ENCODE results near the gene KCNH8. TPM values are rescaled to one million over a fixed set of nuclear protein-coding genes. Genes with fewer than 3 reads are reported as not detected.

The KCNH8 gene
- total RNA-seq, 4 donors from 2014 or later, result 0.55 to 1.1 (median 1.00) TPM; not detected in 1

DNA sequence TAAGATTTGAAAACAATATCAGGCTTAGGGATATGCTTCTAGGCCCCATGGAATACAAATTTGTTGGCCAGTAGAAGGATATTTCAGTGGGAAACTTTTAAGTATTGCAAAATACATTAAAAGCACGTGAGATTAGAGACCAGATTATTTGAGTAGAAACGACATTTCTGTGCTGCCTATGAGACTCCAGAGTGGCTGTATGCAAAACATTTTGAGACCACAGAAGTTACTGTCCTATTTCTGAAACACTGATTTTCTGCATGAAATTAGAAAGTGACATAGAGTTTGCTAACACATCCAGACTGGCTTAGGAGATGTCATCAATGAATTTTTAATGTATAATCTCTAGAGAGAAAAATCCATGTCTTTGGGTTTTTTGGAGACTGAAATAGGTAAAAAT is 99.8 kb downstream of the KCNH8 start:
- in situ Hi-C loops (cut with MboI; ENCODE audit: low pct_ligation_motif_present in 1 of 4, low pct_unique_long_range_greater_than_20kb in 1 of 4, low sequenced_read_pairs in 3 of 4) (no loop called here), intact Hi-C loops (cut with DNase I; ENCODE audit: low total_unique reads) (no loop called here)
- WGBS, 2 donors (ENCODE audit: low coverage in 1 of 2), result 76 to 77% methylated on average over 2 of the region's 2 CpGs

DNA sequence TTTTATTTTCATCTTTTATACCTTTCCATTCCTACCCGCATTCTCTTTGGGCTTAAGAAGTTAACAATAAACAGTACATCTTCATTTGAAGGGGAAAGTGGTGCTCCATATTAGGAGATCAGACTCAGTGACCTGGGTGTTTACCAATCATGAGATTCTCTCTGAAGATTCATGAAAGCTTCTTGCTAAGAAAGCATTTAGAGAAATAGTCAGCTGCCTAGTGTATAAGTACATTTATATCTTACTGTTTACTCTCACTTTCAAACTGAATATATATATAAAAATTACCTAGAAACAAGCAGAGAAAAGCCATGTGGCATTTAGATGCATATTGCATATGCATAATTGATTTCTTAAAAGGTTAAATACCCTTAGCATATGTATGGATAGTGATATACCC is 100.5 kb downstream of the KCNH8 start:
- Histone ChIP-seq H3K9me3 (peaks cover 0 to 5% of the 10 kb centered on the region in 2 donors), H3K27ac (no peak overlapping the region), H3K4me3 (no peak overlapping the region), H3K36me3 (no peaks in the 10 kb centered on the region), H3K27me3 (no peaks in the 10 kb centered on the region), H3K4me1 (no peaks in the 10 kb centered on the region)
- in situ Hi-C loops (cut with MboI; ENCODE audit: low pct_ligation_motif_present in 1 of 4, low pct_unique_long_range_greater_than_20kb in 1 of 4, low sequenced_read_pairs in 3 of 4), result no loop called here
- TF ChIP-seq EP300 (IDR thresholded peaks at IDR 0.05; ENCODE audit: low read depth) (no peak), POLR2A (IDR thresholded peaks at IDR 0.05) (no peak), POLR2AphosphoS5 (IDR thresholded peaks at IDR 0.05) (no peak)
- TF ChIP-seq, protein P1, sequence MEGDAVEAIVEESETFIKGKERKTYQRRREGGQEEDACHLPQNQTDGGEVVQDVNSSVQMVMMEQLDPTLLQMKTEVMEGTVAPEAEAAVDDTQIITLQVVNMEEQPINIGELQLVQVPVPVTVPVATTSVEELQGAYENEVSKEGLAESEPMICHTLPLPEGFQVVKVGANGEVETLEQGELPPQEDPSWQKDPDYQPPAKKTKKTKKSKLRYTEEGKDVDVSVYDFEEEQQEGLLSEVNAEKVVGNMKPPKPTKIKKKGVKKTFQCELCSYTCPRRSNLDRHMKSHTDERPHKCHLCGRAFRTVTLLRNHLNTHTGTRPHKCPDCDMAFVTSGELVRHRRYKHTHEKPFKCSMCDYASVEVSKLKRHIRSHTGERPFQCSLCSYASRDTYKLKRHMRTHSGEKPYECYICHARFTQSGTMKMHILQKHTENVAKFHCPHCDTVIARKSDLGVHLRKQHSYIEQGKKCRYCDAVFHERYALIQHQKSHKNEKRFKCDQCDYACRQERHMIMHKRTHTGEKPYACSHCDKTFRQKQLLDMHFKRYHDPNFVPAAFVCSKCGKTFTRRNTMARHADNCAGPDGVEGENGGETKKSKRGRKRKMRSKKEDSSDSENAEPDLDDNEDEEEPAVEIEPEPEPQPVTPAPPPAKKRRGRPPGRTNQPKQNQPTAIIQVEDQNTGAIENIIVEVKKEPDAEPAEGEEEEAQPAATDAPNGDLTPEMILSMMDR (IDR thresholded peaks at IDR 0.05), result no peak
- intact Hi-C loops (cut with DNase I; ENCODE audit: low total_unique reads), result no loop called here
- DNase-seq, result no peak
- 81 to 89% methylated on average over 1 of the region's 1 CpG for WGBS, 2 donors (ENCODE audit: low coverage in 1 of 2)

More for the DNA sequence above, 99.8 kb downstream of the KCNH8 start:
- Histone ChIP-seq H3K4me3 (no peak overlapping the region), H3K27me3 (no peaks in the 10 kb centered on the region), H3K36me3 (no peaks in the 10 kb centered on the region), H3K4me1 (no peaks in the 10 kb centered on the region), H3K27ac (no peak overlapping the region), H3K9me3 (peaks cover 0 to 5% of the 10 kb centered on the region in 2 donors)
- DNase-seq, result no peak
- TF ChIP-seq, protein P1 (IDR thresholded peaks at IDR 0.05), result no peak
- TF ChIP-seq POLR2A (IDR thresholded peaks at IDR 0.05) (no peak), EP300 (IDR thresholded peaks at IDR 0.05; ENCODE audit: low read depth) (no peak), POLR2AphosphoS5 (IDR thresholded peaks at IDR 0.05) (no peak)

DNA sequence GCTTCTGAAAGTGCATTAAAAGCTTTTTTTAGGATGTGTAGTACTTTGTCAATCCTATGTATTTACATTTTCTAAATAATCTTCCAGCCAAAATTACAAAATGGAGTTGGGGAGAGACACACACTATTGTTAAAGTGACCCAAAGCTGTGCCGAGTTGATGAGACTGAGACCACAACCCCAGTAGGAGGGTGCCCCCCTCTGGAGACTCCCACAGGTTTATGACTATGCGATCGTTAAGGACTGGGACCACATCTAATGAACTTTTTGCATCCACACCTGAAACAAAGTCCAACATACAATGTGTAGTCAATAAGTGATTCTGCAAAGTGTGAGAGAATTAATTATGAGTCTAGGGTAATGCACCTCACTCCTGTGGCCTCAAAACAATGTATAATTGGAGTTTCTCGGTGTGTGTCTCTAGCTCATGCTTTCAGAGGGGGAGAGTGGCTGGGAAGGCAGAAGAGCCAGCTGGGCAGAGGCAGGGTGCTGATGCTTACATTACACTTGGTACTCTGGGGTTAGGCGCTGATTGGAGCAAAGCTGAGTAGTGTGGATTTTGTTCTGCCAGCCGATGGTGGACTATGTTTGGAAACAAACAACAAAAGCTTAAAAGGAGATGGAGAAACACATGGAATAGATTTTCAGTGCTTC is 102.8 kb downstream of the KCNH8 start:
- intact Hi-C loops (cut with DNase I; ENCODE audit: low total_unique reads), result no loop called here

DNA sequence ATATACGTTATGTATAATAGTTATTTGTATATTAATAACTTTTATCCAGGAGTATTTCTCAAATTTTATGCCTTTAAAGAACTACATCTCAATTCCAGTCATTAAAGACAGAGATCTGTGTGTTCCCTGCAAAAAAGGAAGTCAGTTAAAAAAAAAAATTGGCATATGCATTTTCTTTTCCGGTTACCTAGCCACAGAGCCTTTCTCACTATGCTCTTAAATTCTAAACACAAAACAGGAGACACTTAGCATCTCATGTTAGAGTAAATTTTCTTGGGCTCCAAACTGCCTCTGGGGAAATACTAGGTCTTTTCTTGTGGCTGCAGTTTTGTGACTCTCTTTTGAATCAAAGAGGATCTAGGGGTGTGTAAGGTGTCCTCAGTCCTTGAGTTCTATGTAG is 105.9 kb downstream of the KCNH8 start:
- 64 to 73% methylated on average over 2 of the region's 2 CpGs for WGBS, 2 donors (ENCODE audit: low coverage in 1 of 2)
- no peak for TF ChIP-seq POLR2AphosphoS5 (IDR thresholded peaks at IDR 0.05)
- no peak for TF ChIP-seq POLR2A (IDR thresholded peaks at IDR 0.05)
- TF ChIP-seq EP300 (IDR thresholded peaks at IDR 0.05; ENCODE audit: low read depth), result no peak
- TF ChIP-seq, protein P1 (IDR thresholded peaks at IDR 0.05), result no peak
- in situ Hi-C loops (cut with MboI; ENCODE audit: low pct_ligation_motif_present in 1 of 4, low pct_unique_long_range_greater_than_20kb in 1 of 4, low sequenced_read_pairs in 3 of 4), result no loop called here

More for the DNA sequence above, 102.8 kb downstream of the KCNH8 start:
- no peaks in the 10 kb centered on the region for H3K4me1 ChIP-seq
- no peaks in the 10 kb centered on the region for H3K27me3 ChIP-seq
- no peak for DNase-seq
- 79 to 81% methylated on average over 4 to 6 of the region's 6 CpGs for WGBS, 2 donors (ENCODE audit: low coverage in 1 of 2)
- H3K36me3 ChIP-seq, result no peaks in the 10 kb centered on the region
- in situ Hi-C loops (cut with MboI; ENCODE audit: low pct_ligation_motif_present in 1 of 4, low pct_unique_long_range_greater_than_20kb in 1 of 4, low sequenced_read_pairs in 3 of 4), result no loop called here
- H3K9me3 ChIP-seq, result no peaks in the 10 kb centered on the region
- no peak overlapping the region for H3K4me3 ChIP-seq
- TF ChIP-seq POLR2AphosphoS5 (IDR thresholded peaks at IDR 0.05), result no peak
- TF ChIP-seq, protein P1 (IDR thresholded peaks at IDR 0.05), result no peak
- no peak for TF ChIP-seq EP300 (IDR thresholded peaks at IDR 0.05; ENCODE audit: low read depth)
- H3K27ac ChIP-seq, result no peak overlapping the region

More for the DNA sequence above, 105.9 kb downstream of the KCNH8 start:
- Histone ChIP-seq H3K27me3 (no peaks in the 10 kb centered on the region), H3K4me3 (no peak overlapping the region), H3K27ac (no peak overlapping the region), H3K4me1 (no peaks in the 10 kb centered on the region), H3K9me3 (no peaks in the 10 kb centered on the region), H3K36me3 (no peaks in the 10 kb centered on the region)
- intact Hi-C loops (cut with DNase I; ENCODE audit: low total_unique reads), result no loop called here
- no peak for DNase-seq
